NCI-H1092 treated with DMSO at 0.1 percent for 48 hours (cell line): Measurements from ENCODE around the gene BCKDHA.
"Not testable (repeated sequence)": the region's sequence is repeated elsewhere in the genome, so short reads cannot be mapped to it uniquely, and the experiment has no call there.

ENCODE experiments used
- DNase-seq: peaks from one replicate; lab custom pipeline; 2025; lab: John Stamatoyannopoulos, UW

Gene BCKDHA

DNA sequence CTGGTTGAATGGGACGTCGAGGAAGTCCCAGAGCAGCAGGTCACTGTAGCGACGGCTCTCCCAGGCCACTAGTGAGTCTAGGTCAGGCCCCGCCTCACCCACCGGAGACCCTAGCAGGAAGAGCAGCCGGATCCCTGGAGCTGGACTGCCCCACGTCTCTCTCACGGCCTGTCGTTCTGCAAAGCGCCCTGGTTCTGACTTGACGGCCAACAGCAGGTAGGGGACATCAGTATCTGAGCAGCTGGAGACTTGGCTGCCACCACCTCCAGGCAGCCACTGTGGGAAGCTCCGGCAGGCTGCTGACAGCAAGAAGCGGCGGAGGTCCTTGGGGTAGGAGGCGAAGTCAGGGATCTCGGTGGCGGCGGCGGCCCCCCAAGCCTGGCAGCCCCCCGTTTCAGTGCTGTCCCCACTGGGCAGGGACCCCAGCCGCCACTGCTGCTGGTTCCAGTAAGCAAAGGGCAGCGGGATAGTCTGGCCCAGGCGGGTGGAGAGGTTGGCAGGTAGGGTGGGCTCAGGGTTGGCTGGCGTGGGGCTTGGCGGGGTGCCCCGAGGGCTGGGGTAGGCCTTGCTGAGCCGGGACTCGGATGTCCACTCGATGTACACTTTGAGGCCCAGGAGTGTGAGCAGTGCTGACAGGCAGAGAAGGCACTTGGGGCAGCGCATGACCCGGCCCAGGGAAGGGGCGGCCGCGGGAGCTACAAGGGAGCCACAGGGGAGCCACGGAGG lies 28.7 kb downstream of the BCKDHA start:
- no peak for DNase-seq

DNA sequence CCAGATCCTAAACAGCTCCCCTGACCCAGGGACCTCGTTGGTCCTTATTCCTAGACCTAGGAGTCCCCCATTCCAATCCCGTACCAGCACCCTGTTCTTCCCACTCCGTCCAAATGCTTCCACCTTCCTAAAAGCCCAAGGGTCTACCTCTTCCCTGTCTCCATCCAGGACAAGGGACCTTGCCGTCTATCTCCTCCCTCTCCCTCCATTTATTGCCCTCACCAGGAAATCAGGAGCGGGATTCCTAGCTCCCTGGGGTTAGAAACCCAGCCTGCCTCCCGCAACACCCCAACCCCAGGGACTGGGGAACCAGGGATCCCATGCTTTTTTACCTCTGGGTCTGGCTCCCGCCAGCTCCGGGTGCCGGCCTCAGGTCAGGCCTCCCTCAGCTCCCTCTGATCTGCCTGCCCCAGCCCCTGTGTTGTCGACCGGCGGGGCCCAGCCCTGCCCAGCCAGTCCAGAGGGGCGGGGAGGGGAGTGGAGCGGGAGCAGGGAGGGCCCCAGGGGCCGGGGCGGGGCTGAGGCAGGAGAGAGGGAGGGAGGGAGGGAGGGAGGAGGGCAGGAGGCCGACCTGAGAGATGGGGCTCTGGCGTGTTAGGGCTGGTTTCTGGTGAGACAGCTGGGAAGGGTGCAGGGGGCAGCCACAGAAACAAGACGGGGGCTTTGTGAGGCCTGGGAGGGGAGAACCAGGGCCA lies 29.5 kb downstream of the BCKDHA start, which contains the start of gene B3GNT8:
Gene B3GNT8, minus strand, starts transcription at position 423 of the 695 bp plus-strand sequence. CDS start 596 bp downstream, outside the sequence.
- no peak for DNase-seq

DNA sequence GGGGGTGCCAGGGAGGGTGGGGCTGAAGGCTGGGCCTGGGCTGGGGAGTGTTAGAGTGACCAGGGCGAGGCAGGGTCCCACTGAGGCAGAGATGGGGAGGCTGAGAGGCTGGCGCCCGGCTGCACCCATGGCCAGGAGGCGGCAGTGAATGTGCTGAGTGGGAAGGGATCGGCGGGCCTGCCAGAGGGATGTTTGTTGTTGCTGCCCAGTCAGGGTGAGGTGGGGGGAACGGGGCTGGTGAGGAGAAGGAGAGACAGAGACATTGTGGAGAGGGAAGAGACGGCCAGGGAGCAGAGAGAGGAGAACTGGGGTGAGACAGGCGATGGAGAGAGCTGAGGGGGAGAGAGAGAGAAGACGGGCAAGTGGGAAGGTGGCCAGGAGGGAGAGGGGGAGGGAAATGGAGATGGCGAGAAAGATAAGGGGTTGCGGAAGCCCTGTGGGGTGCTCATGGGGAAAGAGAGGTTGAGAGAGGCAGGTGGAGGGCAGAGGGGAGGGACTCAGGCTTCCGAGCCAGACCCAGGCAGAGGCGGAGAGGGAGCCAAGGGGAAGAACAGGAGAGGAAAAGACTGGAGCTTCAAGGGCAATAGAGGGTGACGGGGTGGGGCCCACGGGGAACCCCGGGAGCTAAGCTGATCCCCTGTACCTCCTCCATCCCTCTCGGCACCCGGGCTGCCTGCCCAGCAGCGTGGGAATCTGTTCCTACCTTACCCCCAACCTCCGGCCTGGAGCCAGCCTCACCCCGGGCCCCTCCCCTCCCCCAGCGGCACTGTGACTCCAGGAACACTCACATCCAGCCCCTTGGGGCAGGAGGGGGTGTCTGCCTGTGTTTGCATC lies 30.2 kb downstream of the BCKDHA start:
- peak; percentile 17 for DNase-seq

DNA sequence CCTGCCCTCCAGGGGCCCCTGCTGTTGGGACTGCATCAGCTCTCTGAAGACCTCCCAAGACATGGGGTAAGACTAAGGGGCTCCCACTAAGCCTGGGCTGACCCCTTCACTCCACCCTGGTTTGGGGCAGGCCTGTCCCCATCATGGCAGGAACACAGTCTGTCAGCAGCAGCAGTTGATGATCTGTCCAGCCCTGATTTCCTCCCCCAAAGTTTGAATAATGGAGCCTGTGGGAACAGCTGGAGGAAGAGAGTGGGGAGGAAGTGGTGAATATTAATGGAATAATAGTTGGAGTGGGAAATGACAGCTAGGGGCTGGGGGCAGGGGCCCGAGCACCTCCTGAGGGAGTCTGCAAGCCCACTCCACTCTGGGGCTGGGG lies 30.9 kb downstream of the BCKDHA start:
- no peak for DNase-seq

DNA sequence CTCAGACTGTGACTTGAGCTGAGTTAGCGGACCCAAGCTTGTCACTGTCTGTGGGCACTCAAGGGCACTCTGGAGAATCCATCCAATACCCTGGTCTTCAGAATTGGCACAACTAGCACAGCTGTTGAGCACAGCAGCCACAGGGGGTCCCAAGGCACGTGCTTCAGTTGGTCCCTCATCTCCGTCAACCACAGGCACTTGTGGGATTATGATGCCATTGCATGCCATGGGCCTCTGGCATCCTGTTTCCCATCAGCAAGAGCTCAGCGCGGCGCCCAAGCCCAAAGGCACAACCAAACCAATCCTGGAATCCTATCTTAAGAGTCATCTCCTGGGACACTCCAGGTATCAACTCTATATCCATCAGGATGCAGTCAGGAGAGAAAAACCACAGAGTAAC lies 33.3 kb downstream of the BCKDHA start:
- no peak for DNase-seq

DNA sequence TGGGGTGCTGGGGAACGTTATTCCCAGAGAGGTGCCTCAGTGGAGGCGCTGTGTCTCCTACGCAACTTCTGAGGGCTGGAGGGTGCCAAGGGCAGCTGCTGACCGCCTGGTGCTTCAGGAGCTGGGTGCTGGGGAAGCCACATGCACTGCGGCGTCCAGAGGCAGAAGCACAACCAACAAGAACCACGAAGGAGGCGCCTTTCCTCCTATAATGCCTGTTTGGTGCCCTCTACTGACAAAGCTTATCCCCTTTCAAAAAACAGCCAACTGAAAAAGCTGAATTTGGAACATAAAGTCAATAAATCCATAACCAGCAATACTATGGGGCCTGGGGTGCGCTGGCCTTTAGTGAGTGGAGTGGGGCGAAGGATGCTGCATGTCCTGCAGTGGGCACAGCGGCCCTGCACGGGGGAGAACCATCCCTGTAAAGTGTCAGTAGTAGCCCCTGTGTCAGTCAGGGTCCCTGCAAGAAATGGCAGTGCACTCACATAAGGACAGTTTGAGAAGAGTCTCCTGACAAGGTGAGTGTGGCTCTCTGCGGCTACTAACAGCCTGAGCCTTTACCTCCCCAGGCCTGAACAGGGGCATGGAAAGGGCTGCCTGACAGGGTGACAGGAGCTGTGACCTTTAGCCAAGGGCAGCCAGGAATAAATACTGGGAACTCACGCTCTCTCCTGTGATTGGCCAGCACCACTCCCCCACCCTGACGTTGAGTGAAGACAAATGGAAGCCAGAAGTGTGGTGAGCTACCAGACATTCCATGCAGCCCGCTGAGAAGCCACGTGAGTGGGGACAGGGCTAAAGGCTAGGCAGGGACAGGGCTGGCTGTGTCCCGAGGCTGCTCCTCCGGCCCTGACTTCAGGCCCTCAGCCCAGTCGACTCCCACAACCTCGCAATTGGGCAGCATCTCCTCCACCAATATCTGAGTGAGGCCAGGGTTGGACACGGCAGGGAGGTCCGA lies 34.1 kb downstream of the BCKDHA start:
- DNase-seq, result no peak

DNA sequence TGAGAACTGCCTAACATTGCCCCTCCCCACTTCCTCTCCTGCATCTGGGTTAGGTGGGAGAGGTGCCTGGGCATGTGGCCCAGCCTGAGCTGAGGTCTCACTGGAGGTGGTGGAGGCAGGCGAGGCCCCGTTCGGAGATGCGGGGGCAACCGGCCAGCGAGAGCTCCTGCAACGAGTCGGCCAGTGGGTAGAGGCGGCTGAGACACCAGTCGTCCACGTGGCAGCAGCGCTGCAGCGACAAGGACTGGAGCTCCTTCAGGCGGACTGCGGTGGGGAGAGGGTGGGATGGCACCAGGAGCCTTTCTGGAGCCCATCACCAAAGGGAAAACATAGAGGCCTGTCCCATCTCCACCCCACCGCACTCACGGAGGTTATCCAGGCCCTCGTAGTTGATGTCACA lies 35.6 kb downstream of the BCKDHA start:
- DNase-seq, result no peak

DNA sequence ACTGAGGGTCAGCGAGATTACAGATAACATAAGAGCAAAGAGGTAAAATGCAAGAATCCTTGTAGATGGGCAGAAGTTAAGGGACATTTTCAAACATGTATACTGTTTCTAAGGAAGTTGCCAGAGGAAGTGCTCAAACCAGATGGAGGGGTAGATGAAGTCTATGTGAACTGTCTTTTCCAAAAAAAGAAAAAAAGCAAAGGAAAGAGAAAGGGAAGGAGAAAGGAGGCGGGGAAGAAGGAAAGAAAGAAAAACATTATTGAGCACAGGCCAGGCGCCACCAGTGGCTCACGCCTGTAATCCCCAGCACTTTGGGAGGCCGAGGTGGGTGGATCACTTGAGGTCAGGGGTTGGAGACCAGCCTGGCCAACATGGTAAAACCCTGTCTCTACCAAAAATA lies 36.8 kb downstream of the BCKDHA start:
- no peak for DNase-seq

DNA sequence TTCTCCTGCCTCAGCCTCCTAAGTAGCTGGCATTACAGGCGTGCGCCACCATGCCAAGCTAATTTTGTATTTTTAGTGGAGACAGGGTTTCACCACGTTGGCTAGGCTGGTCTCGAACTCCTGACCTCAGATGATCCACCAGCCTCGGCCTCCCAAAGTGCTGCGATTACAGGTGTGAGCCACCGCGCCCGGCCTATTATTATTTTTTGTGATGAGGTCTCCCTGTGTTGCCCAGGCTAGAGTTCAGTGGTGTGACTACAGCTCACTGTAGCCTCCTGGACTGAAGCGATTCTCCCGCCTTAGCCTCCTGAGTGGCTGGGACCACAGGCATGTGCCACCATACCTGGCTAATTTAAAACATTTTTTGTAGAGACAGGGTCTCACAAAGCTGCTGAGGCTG lies 37.8 kb downstream of the BCKDHA start:
- not testable (repeated sequence) for DNase-seq

DNA sequence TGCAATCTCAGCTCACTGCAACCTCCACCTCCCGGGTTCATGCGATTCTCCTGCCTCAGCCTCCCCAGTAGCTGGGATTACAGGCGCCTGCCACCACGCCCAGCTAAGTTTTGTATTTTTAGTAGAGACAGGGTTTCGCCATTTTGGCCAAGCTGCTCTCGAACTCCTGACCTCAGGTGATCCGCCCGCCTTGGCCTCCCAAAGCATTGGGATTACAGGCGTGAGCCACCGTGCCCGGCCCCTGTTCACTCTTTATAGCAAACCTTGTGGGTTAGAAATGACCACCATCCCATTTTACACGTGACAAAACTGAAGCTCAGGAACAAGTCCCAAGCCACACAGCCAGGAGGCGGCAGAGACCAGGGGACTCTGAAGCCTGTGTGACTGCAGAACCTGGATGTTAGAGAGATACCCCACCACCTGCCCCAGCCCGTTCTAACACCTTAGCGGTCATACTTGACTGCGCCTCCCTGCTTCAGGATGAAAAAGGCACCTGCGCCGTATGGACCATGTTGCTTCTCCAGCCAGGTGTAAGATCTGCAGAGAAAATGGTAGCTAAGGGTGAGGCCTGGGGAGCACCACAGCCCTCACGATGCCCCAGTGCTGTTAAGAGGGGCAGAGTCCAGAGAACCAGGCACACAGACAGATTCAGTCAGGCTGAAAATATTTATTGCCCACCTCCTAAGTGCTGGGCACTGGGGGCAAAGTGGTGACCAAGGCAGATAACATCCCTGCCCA lies 38.5 kb downstream of the BCKDHA start:
- no peak for DNase-seq

DNA sequence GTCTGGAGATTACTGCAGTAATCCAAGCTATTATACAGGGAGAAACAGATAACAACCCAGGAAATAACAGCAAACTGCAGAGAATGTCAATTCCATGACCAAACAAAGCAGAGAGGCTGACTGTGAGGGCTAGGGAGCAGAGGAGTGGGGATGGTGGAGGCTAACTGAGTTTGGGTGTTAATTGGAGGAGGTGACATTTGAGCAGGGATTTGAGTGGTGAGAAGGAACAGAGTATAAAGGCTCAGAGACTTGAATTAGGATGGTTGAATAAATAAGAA lies 39.0 kb downstream of the BCKDHA start:
- DNase-seq, result no peak

DNA sequence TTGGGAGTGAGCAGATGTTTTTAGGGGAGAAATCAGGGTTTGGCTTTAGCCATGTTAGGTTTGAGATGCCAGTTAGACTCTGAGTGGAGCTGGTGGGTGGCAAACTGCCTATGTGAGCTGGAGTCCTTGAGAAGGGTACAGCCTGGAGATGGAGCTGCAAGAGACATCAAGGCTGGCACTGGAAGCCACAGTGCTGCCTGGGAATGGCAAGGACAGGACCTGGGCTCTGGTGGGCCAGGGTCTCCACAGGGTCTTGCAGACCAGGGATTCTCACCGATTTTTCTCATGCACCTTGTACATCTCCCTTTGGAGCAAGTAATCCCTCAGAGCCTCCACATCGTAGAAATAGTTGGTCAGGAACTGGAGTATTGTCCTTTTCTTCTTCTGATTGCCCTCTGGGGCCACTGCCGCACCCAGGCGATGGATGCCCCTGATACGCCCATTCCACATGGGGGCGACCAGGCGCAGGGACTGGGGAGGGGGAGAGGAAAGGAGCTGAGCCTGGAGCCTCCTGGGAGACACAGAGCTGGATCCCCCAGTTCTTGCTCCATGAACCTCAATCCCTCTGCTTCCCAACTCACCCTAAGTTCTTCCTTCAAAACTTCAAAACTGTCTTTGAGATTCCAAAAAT lies 40.4 kb downstream of the BCKDHA start:
- no peak for DNase-seq

DNA sequence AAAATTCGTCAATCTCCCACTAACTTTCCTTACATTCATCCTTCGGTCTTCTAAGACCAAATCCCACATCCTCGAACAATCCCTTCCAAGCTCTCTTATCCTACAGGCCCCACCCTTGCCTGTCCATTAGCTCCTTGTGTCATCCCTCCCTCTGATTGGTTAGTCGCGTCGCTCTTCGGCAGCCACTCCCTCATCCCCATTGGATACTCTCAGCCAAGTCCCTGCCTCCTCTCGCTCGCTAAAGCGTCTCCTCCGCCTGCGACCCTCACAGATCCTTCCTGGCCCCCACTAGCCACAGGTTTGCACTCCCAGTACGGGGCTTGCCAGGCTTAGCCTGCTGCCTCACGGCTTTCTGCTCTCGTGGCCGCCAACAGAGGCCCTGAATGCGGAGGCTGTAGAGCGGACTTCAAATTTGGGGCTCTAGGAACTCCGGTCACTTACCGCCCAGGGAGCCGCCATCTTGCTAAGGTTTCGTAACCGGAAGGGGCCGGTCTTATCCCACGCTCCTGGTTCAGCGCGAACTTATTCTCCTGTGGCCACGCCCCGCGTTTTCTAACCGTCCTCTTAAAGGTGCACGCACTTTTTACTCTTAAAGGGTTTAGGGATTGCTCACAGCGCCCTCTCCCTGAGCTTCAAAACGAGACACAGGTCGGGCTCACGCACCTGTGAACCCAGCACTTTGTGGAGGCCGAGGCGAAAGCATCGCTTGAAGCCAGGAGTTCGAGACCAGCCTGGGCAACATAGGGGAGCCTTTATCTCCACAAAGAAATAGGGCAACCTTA lies 42.0 kb downstream of the BCKDHA start, which contains the start of gene DMAC2:
Gene DMAC2, minus strand, starts transcription at position 472 of the 782 bp plus-strand sequence. Its CDS starts 13 bp downstream, at position 459.
- peak; percentile 96 for DNase-seq

DNA sequence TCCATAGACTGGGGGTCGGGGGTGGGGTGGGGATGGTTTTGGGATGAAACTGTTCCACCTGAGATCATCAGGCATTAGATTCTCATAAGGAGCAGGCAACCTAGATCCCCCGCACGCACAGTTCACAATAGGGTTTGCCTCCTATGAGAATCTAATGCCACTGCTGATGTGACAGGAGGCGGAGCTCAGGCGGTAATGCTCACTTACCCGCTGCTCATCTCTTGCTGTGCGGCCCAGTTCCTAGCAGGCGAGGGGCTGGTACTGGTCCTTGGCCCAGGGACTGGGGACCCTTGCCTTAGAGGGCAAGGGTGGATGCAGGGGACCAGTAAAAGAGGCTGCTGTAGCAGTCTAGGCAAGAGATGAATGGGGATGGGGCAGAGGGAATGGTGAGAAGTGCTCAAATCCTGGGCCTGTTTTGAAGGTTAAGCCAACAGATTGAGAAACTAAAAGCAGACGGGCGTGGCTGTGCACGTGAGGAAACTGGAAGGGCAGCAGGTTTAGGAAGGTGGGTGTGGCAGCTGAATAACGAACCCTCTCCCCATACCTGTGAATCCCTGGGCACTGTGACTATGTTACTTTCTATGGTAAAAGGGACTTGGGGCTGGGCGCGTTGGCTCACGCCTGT lies 43.8 kb downstream of the BCKDHA start:
- no peak for DNase-seq

DNA sequence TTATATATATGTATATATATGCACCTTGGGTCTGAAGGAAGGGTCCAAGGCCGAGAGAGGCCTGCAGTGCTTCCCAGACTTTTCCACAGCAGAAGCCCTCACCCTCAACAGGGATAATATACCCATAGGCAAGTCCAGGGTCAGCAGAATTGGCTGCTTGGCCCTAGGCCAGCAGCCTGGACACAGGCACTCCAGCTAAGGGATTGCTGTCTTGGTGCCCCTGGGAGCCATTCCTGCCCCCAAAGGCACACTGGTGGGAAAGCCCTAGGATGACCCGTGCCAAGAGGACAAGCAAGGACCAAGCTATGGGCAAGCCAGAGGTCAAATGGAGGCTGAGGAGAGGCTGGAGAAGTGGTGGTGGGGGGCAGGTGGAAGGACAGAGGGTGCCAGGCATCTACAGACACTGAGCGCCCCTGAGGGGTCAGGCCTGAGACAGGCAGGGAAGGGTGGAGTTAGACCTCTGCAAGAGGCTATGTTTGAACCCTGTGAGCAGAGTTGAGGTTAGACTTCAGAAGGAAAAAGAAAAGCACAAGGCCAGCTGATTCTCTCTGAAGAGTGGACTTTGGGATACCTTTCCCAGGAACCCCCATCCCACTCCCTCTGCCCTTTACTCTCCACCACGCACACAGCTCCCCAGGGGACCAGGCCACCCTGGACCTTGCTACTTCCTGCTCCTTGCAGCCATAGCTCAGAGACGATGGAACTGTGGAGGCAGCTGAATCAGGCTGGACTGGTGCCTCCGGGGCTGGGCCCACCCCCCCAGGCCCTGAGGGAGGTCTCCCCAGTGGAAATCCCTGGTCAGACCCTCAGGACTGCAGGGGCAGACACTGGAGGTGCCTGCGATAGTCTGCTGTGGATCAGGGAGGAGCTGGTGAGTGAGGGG lies 45.1 kb downstream of the BCKDHA start, which contains the start of gene ERICH4:
Gene ERICH4, plus strand, starts transcription at position 684 of the 883 bp plus-strand sequence. Its CDS starts 14 bp downstream, at position 698.
- no peak for DNase-seq

DNA sequence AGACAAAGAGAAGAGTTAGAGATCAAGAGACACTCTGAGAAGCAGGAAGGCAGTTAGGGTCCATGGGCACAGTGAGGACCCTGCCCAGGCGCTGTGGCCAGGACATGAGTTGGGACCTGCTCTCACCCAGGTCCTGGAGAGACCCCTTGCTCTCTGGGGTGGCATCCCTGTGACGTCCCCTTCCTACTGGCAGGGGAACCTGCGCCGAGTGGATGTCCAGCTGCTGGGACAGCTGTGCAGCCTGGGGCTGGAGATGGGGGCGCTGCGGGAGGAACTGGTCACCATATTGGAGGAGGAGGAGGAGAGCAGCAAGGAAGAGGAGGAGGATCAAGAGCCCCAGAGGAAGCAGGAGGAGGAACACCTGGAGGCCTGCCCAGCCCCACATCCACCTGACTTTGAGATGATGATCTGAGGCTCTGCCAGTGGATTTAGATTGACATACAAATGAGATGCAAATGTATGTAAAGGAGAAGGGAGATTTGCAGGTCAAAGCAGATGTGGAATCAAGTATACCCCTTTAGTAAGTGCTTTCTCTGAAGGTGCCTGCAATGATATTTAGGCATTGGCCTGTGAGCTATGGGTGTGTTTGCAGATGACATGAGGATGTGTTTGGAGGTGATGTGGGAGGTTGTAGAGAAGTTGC lies 46.3 kb downstream of the BCKDHA start:
- DNase-seq, result no peak

DNA sequence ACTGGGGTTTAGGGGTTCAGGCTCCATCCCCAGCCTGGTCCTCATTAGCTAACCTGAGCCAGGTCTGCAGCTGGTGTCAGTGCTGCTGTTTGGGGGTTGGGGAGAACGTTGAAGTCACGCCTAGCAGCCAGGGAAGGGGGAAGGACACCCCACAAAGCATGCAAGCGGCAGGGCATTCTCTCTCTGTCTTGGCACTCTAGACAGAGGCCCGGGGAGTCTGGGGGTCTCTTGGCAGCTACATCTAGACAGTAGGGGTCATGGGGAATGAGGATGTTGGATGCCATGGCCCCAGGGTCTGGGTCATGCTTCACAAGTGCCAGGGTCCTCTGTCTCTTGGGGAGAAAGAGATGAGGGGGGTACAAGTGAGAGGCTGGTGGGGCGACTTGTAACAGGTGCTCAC lies 48.0 kb downstream of the BCKDHA start:
- no peak for DNase-seq
